ENCODE data around the gene TEX51. TPM values are rescaled to one million over a fixed set of nuclear protein-coding genes. Genes with fewer than 3 reads are reported as not detected.

Gene TEX51
- total RNA-seq, 1 donor: not detected

DNA sequence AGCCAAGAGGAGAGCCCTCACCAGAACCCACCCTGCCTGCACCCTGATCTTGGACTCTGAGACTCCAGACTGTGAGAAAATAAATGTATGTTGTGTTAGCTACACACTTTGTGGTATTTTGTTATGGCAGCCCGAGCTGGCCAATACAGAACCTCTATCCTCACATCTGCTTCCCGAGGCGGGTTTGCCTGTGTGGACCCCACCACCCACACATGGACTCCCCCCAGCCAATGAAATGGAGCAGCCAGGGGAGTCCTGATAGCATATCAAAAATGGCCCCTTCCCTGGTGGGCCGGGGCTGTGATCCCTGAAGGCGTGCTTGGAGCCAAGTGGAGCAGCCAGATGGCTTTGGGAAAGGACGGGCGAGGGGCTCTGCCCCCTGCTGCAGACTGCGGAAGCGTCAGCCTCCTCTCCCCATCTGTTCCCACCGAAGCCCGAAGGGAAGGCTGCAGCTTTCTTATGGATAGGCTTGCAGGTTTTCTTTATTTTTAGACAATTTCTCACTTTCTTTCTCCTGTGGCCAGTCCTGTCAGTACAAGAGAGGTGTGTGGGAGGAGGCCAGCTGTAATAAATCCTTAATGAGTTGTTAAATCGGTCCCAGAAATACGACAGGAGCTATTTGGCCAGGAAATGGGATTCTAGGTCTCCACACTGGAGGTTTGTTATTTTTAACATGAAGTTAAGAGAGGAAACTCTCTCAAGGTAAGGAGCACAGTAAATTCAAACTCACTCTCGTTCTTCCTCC, 34.4 kb downstream of the TEX51 start:
- no peak for DNase-seq (ENCODE audit: low read depth)
- H3K4me3 ChIP-seq (ENCODE audit: low read depth, low read length): no peak overlapping the region
- TF ChIP-seq CTCF (IDR thresholded peaks at IDR 0.05; ENCODE audit: insufficient read depth, low read length): no peak

DNA sequence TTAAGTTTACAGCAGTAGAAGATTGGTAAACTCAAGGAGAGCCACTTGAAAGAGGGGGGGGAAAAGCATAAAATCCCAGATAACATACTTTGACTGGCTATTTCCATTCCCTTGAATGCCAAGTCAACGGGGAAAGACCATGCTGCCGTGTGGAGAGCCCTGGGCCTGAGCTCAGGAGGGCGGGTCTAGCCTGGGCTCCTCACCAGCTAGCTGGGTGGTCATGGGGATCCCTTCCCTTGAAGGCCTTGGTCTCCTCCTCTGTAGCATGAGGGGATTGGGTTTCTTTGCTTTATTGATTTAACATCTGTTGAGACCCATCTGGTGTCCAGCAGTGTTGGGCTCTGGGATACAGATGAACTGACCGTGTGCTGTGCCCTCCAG, 35.0 kb downstream of the TEX51 start:
- H3K4me3 ChIP-seq (ENCODE audit: low read depth, low read length): no peak overlapping the region
- no peak for DNase-seq (ENCODE audit: low read depth)
- TF ChIP-seq CTCF (IDR thresholded peaks at IDR 0.05; ENCODE audit: insufficient read depth, low read length): no peak

GRCh38 chr2:126934809-126935208, 36.1 kb downstream of the TEX51 start:
- no peak for DNase-seq (ENCODE audit: low read depth)
- no peak for TF ChIP-seq CTCF (IDR thresholded peaks at IDR 0.05; ENCODE audit: insufficient read depth, low read length)
- H3K4me3 ChIP-seq (ENCODE audit: low read depth, low read length): no peak overlapping the region

GRCh38 chr2:126935774-126936173, 37.1 kb downstream of the TEX51 start:
- no peak for TF ChIP-seq CTCF (IDR thresholded peaks at IDR 0.05; ENCODE audit: insufficient read depth, low read length)
- no peak for DNase-seq (ENCODE audit: low read depth)
- H3K4me3 ChIP-seq (ENCODE audit: low read depth, low read length): no peak overlapping the region

DNA sequence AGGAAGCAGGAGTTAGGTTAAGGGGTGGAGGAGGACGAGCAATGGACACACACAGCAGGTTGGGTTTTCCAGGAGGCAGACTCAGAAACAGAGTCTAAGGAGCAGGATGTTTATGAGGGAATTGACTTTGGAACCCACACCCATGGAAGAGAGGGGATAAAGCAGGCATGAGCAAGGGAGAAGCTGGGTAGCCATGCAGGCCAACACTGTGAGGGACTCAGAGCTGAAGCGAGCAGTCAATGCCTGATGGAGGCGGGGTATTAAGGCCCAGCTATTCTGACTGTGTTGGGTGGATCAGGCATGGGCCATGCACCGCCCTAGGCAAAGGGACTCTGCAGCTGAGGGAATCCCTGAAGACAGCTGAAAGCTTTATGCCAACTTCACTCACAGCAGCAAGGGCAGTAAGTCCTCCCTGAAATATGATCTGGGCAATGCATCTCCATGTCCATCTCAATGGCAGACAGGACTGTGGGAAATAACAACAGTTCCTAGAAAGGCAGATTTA, 37.6 kb downstream of the TEX51 start:
- no peak for DNase-seq (ENCODE audit: low read depth)
- H3K4me3 ChIP-seq (ENCODE audit: low read depth, low read length): no peak overlapping the region
- TF ChIP-seq CTCF (IDR thresholded peaks at IDR 0.05; ENCODE audit: insufficient read depth, low read length): no peak

DNA sequence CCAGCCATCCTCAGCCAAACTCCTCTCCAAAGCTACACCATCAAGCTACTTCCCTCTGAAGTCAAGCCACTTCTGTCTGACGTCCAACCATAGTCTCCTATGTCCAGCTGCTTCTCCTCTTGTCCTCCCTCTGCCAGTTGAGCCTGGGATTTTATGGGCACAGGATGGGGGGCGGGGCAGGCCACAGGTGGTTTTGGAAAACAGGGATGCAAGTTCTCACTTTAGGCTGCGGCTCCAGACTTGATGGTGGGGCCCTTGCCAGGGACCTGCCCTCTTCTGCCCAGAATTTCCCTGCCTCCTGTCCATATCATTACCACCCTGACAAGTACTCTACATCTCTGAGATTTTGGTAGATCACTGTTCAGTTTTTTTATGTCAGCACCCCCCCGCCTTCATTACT, 41.6 kb downstream of the TEX51 start:
- no peak overlapping the region for H3K4me3 ChIP-seq (ENCODE audit: low read depth, low read length)
- TF ChIP-seq CTCF (IDR thresholded peaks at IDR 0.05; ENCODE audit: insufficient read depth, low read length): no peak
- no peak for DNase-seq (ENCODE audit: low read depth)

Data from fibroblast of the aortic adventitia (primary cell).